Astrocyte of the cerebellum (primary cell): ENCODE measurements around the gene ADAP2.
"Not testable (repeated sequence)": the region's sequence is repeated elsewhere in the genome, so short reads cannot be mapped to it uniquely, and the experiment has no call there.

Source experiments
- DNase-seq: peaks from one replicate; pipeline ENCODE4 v3.0.0-alpha.2; 2011; ENCODE audit warnings: low read depth
- H3K4me3 ChIP-seq: 2 replicates; pipeline ENCODE4 v1.5.1; 2011; ENCODE audit warnings: mild to moderate bottlenecking, low read depth, low read length, moderate library complexity
- CTCF ChIP-seq: IDR thresholded peaks from 2 replicates; pipeline ENCODE4 v1.5.1; 2012; ENCODE audit warnings: low read length, low read depth, moderate library complexity, mild to moderate bottlenecking; ENCODE audit errors: missing control alignments
- in situ Hi-C: cut with HindIII; loops from 2 replicates; pipeline ENCODE4 v1.10.0; 2017; ENCODE audit warnings: low sequenced_read_pairs

The ADAP2 gene

GRCh38 chr17:30957741-30958140, 36.0 kb downstream of the ADAP2 start:
- DNase-seq: no peak
- H3K4me3 ChIP-seq: no peak overlapping the region
- in situ Hi-C loops: no loop called here
- TF ChIP-seq CTCF: no peak

GRCh38 chr17:30958187-30958586, 36.4 kb downstream of the ADAP2 start:
- DNase-seq: no peak
- no peak for TF ChIP-seq CTCF

GRCh38 chr17:30961209-30962188, 39.8 kb downstream of the ADAP2 start:
- no peak for DNase-seq
- no peak for TF ChIP-seq CTCF
- in situ Hi-C loops: no loop called here
- no peak overlapping the region for H3K4me3 ChIP-seq

More at GRCh38 chr17:30958187-30958586, 36.4 kb downstream of the ADAP2 start:
- in situ Hi-C loops: no loop called here
- H3K4me3 ChIP-seq: no peak overlapping the region

- DNase-seq, in situ Hi-C loops, H3K4me3 ChIP-seq: not testable (repeated sequence)
Measured at GRCh38 chr17:30964312-30964711, 42.6 kb downstream of the ADAP2 start.

GRCh38 chr17:30964876-30965275, 43.1 kb downstream of the ADAP2 start:
- H3K4me3 ChIP-seq: no peak overlapping the region
- no peak for TF ChIP-seq CTCF
- DNase-seq: no peak
- in situ Hi-C loops: no loop called here

- H3K4me3 ChIP-seq: no peak overlapping the region
- in situ Hi-C loops: no loop called here
- TF ChIP-seq CTCF: no peak
- DNase-seq: no peak
Measured at GRCh38 chr17:30965686-30966085, 43.9 kb downstream of the ADAP2 start.

- H3K4me3 ChIP-seq, DNase-seq, in situ Hi-C loops: not testable (repeated sequence)
Measured at GRCh38 chr17:30967911-30968310, 46.2 kb downstream of the ADAP2 start.
